Calu3 (cell line): ENCODE results near the gene COL26A1. TPM values are rescaled to one million over a fixed set of nuclear protein-coding genes. Genes with fewer than 3 reads are reported as not detected.
"Not testable (repeated sequence)": the region's sequence is repeated elsewhere in the genome, so short reads cannot be mapped to it uniquely, and the experiment has no call there.

ENCODE experiments used
- BruUV-seq: library from RNA; stranded (reverse); fragments of 400-500 nt; replicated peaks from 2 replicates; lab custom pipeline; 2021; lab: Mats Ljungman, UMichigan
- CTCF ChIA-PET: fragments of 300-600 bp; sonication (Branson Sonifier 250); formaldehyde crosslinking; loops from one replicate; lab custom pipeline; 2022; ENCODE audit warnings: antibody characterized with exemption; lab: Charles Lee
- DNase-seq: peaks from one replicate; pipeline ENCODE4 v3.0.0; 2022
- H3K27ac Mint-ChIP-seq: one replicate; pipeline ENCODE4 v1.8.0; 2022; ENCODE audit warnings: mixed read lengths; ENCODE audit not compliant: unreplicated experiment
- H3K27me3 Mint-ChIP-seq: one replicate; pipeline ENCODE4 v1.8.0; 2022; ENCODE audit warnings: mixed read lengths; ENCODE audit not compliant: unreplicated experiment
- H3K36me3 Mint-ChIP-seq: one replicate; pipeline ENCODE4 v1.8.0; 2022; ENCODE audit warnings: mild to moderate bottlenecking, moderate library complexity, mixed read lengths; ENCODE audit not compliant: insufficient read depth, unreplicated experiment
- H3K4me1 Mint-ChIP-seq: one replicate; pipeline ENCODE4 v1.8.0; 2022; ENCODE audit warnings: mild to moderate bottlenecking, low read depth, mixed read lengths; ENCODE audit not compliant: unreplicated experiment
- H3K4me3 Mint-ChIP-seq: one replicate; pipeline ENCODE4 v1.8.0; 2022; ENCODE audit warnings: mild to moderate bottlenecking, low read depth, moderate library complexity, mixed read lengths; ENCODE audit not compliant: unreplicated experiment
- H3K9me3 Mint-ChIP-seq: one replicate; pipeline ENCODE4 v1.8.0; 2022; ENCODE audit warnings: low read depth, mixed read lengths; ENCODE audit not compliant: unreplicated experiment
- CTCF ChIP-seq: fragments of 200-600 bp; IDR thresholded peaks from one replicate; pipeline ENCODE4 v1.8.0; 2022; ENCODE audit warnings: antibody characterized with exemption; ENCODE audit not compliant: unreplicated experiment
- intact Hi-C: fragments of 100-400 bp; cut with micrococcal nuclease; formaldehyde crosslinking; loops from one replicate; pipeline ENCODE4 v1.10.0; 2022; ENCODE audit not compliant: unreplicated experiment
- total RNA-seq: library from RNA; stranded (reverse); gene quantifications from 2 replicates; pipeline ENCODE4 v1.2.3, GENCODE V29; 2022

The COL26A1 gene
- total RNA-seq, 1 experiment from 2014 or later = not detected

- Mint-ChIP-seq H3K9me3 (no peaks in the 10 kb centered on the region), H3K4me1 (no peaks in the 10 kb centered on the region), H3K4me3 (no peak overlapping the region), H3K27me3 (peaks cover 91% of the 10 kb centered on the region), H3K27ac (no peak overlapping the region), H3K36me3 (no peaks in the 10 kb centered on the region)
- no TSS peak for BruUV-seq
- CTCF ChIA-PET = no interaction called here
- DNase-seq = no peak
- intact Hi-C loops = no loop called here
- TF ChIP-seq CTCF = no peak
Measured at GRCh38 chr7:101432316-101432715, 69.6 kb downstream of the COL26A1 start.

DNA sequence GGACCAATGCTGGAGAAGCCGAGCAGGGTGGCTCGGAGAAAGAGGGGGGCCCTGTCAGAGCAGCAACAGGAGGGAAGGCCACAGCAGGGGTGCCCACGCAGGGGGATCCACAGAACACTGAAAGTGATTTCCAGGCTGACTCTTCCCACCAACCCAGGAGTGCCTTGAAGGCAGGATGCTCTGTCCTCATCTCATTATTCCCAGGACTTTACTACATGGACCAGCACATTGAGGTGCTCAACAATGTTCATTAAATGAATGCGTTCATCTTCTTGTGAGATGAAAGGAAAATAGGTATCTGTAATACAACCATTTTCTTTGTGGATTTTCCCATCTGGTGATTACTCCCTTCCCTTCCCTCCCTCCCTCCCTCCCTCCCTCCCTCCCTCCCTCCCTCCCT is 71.0 kb downstream of the COL26A1 start:
- H3K36me3 Mint-ChIP-seq = no peaks in the 10 kb centered on the region
- no peak overlapping the region for H3K4me3 Mint-ChIP-seq
- intact Hi-C loops = no loop called here
- H3K9me3 Mint-ChIP-seq = no peaks in the 10 kb centered on the region
- TF ChIP-seq CTCF = no peak
- CTCF ChIA-PET = no interaction called here
- no TSS peak for BruUV-seq
- no peak overlapping the region for H3K27ac Mint-ChIP-seq
- H3K4me1 Mint-ChIP-seq = no peaks in the 10 kb centered on the region
- DNase-seq = no peak
- H3K27me3 Mint-ChIP-seq = peaks cover 86% of the 10 kb centered on the region

- H3K4me3 Mint-ChIP-seq, CTCF ChIA-PET, H3K27ac Mint-ChIP-seq, H3K9me3 Mint-ChIP-seq, H3K4me1 Mint-ChIP-seq, intact Hi-C loops, H3K36me3 Mint-ChIP-seq, BruUV-seq, DNase-seq: not testable (repeated sequence)
- H3K27me3 Mint-ChIP-seq = peaks cover 86% of the 10 kb centered on the region
Measured at GRCh38 chr7:101434155-101434554, 71.5 kb downstream of the COL26A1 start.

DNA sequence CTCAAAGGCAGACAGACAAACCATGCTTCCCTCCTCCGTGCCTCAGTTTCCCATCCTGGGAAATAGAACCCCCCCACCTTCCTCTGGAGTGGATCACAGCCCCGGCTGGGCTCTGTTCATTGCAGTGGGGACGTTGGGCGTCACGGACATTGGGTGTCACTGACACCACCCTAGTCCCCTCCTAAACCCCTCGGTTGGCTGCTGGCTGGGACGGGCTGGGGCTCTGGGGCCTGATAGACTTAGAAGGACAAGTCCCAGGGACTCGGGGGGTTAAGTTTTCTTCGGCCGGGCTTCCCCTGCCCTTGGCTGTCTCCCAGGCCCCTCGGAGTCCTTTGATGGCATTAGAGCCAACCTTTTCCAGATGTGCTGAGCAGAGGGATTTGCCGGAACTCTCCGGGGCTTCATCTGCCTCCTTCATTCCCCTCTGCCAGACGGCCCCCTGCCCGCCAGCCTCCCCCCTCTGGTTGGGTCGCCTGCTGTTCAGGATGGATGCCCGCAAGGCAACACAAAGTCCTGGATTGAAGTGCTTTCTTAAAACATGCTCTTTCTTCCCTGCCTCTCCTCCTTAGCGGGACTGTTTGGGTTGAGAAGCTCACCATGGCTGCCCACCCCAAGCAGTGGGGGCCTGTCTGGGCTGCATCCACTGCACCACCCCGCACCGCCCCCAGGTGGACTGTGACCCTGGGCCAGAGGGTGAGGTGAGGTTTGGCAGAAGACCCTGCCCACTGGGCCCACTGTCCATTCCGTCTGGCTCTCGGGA is 73.0 kb downstream of the COL26A1 start:
- Mint-ChIP-seq H3K4me1 (no peaks in the 10 kb centered on the region), H3K9me3 (no peaks in the 10 kb centered on the region), H3K27me3 (peaks cover 75% of the 10 kb centered on the region), H3K4me3 (no peak overlapping the region), H3K36me3 (no peaks in the 10 kb centered on the region), H3K27ac (no peak overlapping the region)
- DNase-seq = no peak
- no peak for TF ChIP-seq CTCF
- intact Hi-C loops = no loop called here
- no TSS peak for BruUV-seq
- CTCF ChIA-PET = no interaction called here

GRCh38 chr7:101436221-101436735 is 73.6 kb downstream of the COL26A1 start:
- Mint-ChIP-seq H3K4me3 (no peak overlapping the region), H3K4me1 (no peaks in the 10 kb centered on the region), H3K27me3 (peaks cover 74% of the 10 kb centered on the region), H3K36me3 (no peaks in the 10 kb centered on the region), H3K27ac (no peak overlapping the region), H3K9me3 (no peaks in the 10 kb centered on the region)
- CTCF ChIA-PET = no interaction called here
- DNase-seq = no peak
- BruUV-seq = no TSS peak
- intact Hi-C loops = no loop called here
- TF ChIP-seq CTCF = no peak
